MM.1S (cell line): ENCODE results near the gene LOXL4.

ENCODE experiments used
- DNase-seq: peaks from one replicate; pipeline ENCODE4 v3.0.0-alpha.2; 2015
- H2AFZ ChIP-seq: fragments of 300-600 bp; sonication (generic); 2 replicates; pipeline ENCODE4 v1.6.0; 2016; ENCODE audit warnings: antibody characterized with exemption, low read length
- H3F3A ChIP-seq: fragments of 300-600 bp; sonication (generic); 2 replicates; pipeline ENCODE4 v1.6.1; 2016; ENCODE audit warnings: mild to moderate bottlenecking, antibody characterized with exemption, low read length, moderate library complexity, mixed read lengths; ENCODE audit not compliant: insufficient read depth
- H3K27ac ChIP-seq: fragments of 300-600 bp; sonication (generic); 2 replicates; pipeline ENCODE4 v1.5.1; 2016; ENCODE audit warnings: mild to moderate bottlenecking, low read length
- H3K27me3 ChIP-seq: fragments of 300-600 bp; sonication (generic); replicated peaks from 2 replicates; pipeline ENCODE4 v1.6.0; 2016; ENCODE audit warnings: low read length; ENCODE audit not compliant: insufficient read depth
- H3K36me3 ChIP-seq: fragments of 300-600 bp; sonication (generic); replicated peaks from 2 replicates; pipeline ENCODE4 v1.6.1; 2016; ENCODE audit warnings: mild to moderate bottlenecking, low read length, mixed read lengths; ENCODE audit not compliant: insufficient read depth
- H3K4me1 ChIP-seq: fragments of 300-600 bp; sonication (generic); 2 replicates; pipeline ENCODE4 v1.6.1; 2016; ENCODE audit warnings: low read length, mixed read lengths
- H3K4me2 ChIP-seq: fragments of 300-600 bp; sonication (generic); 2 replicates; pipeline ENCODE4 v1.6.0; 2016; ENCODE audit warnings: low read depth, low read length
- H3K4me3 ChIP-seq: fragments of 300-600 bp; sonication (generic); 2 replicates; pipeline ENCODE4 v1.5.1; 2016; ENCODE audit warnings: low read length, mixed read lengths
- H3K79me2 ChIP-seq: fragments of 300-600 bp; sonication (generic); 2 replicates; pipeline ENCODE4 v1.6.1; 2016; ENCODE audit warnings: mixed run types, low read length, mixed read lengths
- H3K9ac ChIP-seq: fragments of 300-600 bp; sonication (generic); 2 replicates; pipeline ENCODE4 v1.6.1; 2016; ENCODE audit warnings: low read length, mixed read lengths
- H3K9me2 ChIP-seq: fragments of 300-600 bp; sonication (generic); replicated peaks from 2 replicates; pipeline ENCODE4 v1.6.1; 2016; ENCODE audit warnings: mild to moderate bottlenecking, low read length, mixed read lengths; ENCODE audit not compliant: insufficient read depth
- H3K9me3 ChIP-seq: fragments of 300-600 bp; sonication (generic); replicated peaks from 2 replicates; pipeline ENCODE4 v1.6.1; 2016; ENCODE audit warnings: mild to moderate bottlenecking, low read length, mixed read lengths; ENCODE audit not compliant: insufficient read depth
- H4K20me1 ChIP-seq: fragments of 300-600 bp; sonication (generic); 2 replicates; pipeline ENCODE4 v1.6.1; 2016; ENCODE audit warnings: mild to moderate bottlenecking, low read length, moderate library complexity, mixed read lengths; ENCODE audit not compliant: insufficient read depth
- CTCF ChIP-seq: fragments of 300-600 bp; sonication (generic); IDR thresholded peaks from 2 replicates; pipeline ENCODE4 v1.5.1; 2016; ENCODE audit warnings: antibody characterized with exemption, low read length, mixed read lengths
- EZH2 ChIP-seq: fragments of 300-600 bp; sonication (generic); optimal IDR thresholded peaks from 2 replicates; pipeline ENCODE3; 2017; ENCODE audit warnings: low read depth, mild to moderate bottlenecking, antibody characterized with exemption, low read length, mixed read lengths
- EZH2phosphoT487 ChIP-seq: fragments of 300-600 bp; sonication (generic); IDR thresholded peaks from 2 replicates; pipeline ENCODE4 v1.6.1; 2018; ENCODE audit warnings: antibody characterized with exemption, low read length

LOXL4 gene

DNA sequence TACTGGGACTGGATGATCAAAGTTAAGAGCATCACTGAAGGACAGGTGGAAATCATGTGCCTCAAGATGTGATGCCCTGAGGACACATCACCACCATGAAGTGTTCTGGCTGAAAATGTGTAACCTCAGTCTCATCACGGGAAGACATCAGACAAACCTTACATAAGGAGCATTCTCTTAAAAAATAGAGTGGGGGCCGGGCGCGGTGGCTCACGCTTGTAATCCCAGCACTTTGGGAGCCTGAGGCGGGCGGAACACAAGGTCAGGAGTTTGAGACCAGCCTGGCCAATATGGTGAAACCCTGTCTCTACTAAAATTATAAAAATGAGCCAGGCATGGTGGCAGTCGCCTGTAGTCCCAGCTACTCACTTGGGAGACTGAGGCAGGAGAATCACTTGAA is 65.6 kb downstream of the LOXL4 start:
- H3F3A ChIP-seq, result no peaks in the 10 kb centered on the region
- no peaks in the 10 kb centered on the region for H3K27me3 ChIP-seq
- no peak overlapping the region for H2AFZ ChIP-seq
- no peak overlapping the region for H3K27ac ChIP-seq
- TF ChIP-seq CTCF (no peak), EZH2 (no peak), EZH2phosphoT487 (no peak)
- H4K20me1 ChIP-seq, result no peaks in the 10 kb centered on the region
- no peaks in the 10 kb centered on the region for H3K4me1 ChIP-seq
- H3K4me3 ChIP-seq, result no peak overlapping the region
- no peak for DNase-seq
- no peaks in the 10 kb centered on the region for H3K36me3 ChIP-seq
- peaks cover 17% of the 10 kb centered on the region; the same call in 1 of the 2 replicates for H3K79me2 ChIP-seq
- H3K9me2 ChIP-seq, result no peaks in the 10 kb centered on the region
- no peaks in the 10 kb centered on the region for H3K9me3 ChIP-seq
- no peak overlapping the region for H3K9ac ChIP-seq
- no peak overlapping the region for H3K4me2 ChIP-seq

GRCh38 chr10:98201760-98202159 is 66.2 kb downstream of the LOXL4 start:
- H4K20me1 ChIP-seq, result no peaks in the 10 kb centered on the region
- no peaks in the 10 kb centered on the region for H3K9me3 ChIP-seq
- no peak overlapping the region for H2AFZ ChIP-seq
- H3K4me3 ChIP-seq, result no peak overlapping the region
- DNase-seq, result no peak
- H3K4me2 ChIP-seq, result no peak overlapping the region
- no peaks in the 10 kb centered on the region for H3F3A ChIP-seq
- H3K79me2 ChIP-seq, result peaks cover 20% of the 10 kb centered on the region
- H3K4me1 ChIP-seq, result no peaks in the 10 kb centered on the region
- H3K9me2 ChIP-seq, result no peaks in the 10 kb centered on the region
- no peak overlapping the region for H3K9ac ChIP-seq
- no peak for TF ChIP-seq EZH2phosphoT487
- TF ChIP-seq CTCF, result no peak
- TF ChIP-seq EZH2, result no peak
- H3K27ac ChIP-seq, result no peak overlapping the region
- no peaks in the 10 kb centered on the region for H3K27me3 ChIP-seq
- no peaks in the 10 kb centered on the region for H3K36me3 ChIP-seq
